Measurements from ENCODE around the gene FXYD5.

DNA sequence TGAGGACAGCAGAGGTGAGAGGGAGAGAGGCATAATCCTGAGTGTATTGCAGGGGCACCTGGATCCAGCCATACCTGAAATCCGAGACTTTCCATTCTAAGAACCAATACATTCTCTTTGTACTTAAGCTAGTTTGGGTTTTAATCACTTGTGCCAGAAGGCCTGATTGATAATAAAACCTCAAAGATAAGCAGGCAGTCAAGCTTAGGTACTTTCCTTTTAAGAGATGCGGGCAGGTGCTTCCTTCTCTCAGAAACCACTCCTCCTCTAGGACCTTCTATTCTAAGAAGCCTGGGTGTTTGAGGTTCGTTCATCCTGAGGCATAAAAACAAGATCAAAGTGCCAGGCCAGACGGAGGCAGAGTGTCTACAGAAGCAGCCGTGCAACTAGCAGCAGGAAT lies 51.8 kb downstream of the FXYD5 start:
- no peak for TF ChIP-seq TAF1 (conservative IDR thresholded peaks at IDR 0.05)
- TF ChIP-seq, protein P1, sequence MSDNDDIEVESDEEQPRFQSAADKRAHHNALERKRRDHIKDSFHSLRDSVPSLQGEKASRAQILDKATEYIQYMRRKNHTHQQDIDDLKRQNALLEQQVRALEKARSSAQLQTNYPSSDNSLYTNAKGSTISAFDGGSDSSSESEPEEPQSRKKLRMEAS (IDR thresholded peaks at IDR 0.05), result no peak
- no peak for TF ChIP-seq EGR1 (IDR thresholded peaks at IDR 0.05; ENCODE audit: low read depth in 2 of 2)
- TF ChIP-seq, protein P2, sequence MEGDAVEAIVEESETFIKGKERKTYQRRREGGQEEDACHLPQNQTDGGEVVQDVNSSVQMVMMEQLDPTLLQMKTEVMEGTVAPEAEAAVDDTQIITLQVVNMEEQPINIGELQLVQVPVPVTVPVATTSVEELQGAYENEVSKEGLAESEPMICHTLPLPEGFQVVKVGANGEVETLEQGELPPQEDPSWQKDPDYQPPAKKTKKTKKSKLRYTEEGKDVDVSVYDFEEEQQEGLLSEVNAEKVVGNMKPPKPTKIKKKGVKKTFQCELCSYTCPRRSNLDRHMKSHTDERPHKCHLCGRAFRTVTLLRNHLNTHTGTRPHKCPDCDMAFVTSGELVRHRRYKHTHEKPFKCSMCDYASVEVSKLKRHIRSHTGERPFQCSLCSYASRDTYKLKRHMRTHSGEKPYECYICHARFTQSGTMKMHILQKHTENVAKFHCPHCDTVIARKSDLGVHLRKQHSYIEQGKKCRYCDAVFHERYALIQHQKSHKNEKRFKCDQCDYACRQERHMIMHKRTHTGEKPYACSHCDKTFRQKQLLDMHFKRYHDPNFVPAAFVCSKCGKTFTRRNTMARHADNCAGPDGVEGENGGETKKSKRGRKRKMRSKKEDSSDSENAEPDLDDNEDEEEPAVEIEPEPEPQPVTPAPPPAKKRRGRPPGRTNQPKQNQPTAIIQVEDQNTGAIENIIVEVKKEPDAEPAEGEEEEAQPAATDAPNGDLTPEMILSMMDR (IDR thresholded peaks at IDR 0.05; ENCODE audit: low read depth, low read length, missing input control), result no peak
- no peak for TF ChIP-seq HNF4A (conservative IDR thresholded peaks at IDR 0.05)
- TF ChIP-seq, protein P3, sequence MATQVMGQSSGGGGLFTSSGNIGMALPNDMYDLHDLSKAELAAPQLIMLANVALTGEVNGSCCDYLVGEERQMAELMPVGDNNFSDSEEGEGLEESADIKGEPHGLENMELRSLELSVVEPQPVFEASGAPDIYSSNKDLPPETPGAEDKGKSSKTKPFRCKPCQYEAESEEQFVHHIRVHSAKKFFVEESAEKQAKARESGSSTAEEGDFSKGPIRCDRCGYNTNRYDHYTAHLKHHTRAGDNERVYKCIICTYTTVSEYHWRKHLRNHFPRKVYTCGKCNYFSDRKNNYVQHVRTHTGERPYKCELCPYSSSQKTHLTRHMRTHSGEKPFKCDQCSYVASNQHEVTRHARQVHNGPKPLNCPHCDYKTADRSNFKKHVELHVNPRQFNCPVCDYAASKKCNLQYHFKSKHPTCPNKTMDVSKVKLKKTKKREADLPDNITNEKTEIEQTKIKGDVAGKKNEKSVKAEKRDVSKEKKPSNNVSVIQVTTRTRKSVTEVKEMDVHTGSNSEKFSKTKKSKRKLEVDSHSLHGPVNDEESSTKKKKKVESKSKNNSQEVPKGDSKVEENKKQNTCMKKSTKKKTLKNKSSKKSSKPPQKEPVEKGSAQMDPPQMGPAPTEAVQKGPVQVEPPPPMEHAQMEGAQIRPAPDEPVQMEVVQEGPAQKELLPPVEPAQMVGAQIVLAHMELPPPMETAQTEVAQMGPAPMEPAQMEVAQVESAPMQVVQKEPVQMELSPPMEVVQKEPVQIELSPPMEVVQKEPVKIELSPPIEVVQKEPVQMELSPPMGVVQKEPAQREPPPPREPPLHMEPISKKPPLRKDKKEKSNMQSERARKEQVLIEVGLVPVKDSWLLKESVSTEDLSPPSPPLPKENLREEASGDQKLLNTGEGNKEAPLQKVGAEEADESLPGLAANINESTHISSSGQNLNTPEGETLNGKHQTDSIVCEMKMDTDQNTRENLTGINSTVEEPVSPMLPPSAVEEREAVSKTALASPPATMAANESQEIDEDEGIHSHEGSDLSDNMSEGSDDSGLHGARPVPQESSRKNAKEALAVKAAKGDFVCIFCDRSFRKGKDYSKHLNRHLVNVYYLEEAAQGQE (IDR thresholded peaks at IDR 0.05), result no peak
- TF ChIP-seq RAD21 (IDR thresholded peaks at IDR 0.05), result no peak
- TF ChIP-seq YY1 (IDR thresholded peaks at IDR 0.05), result no peak
- no peak for TF ChIP-seq RXRA (IDR thresholded peaks at IDR 0.05)
- TF ChIP-seq JUND (IDR thresholded peaks at IDR 0.05), result no peak
- no peak for TF ChIP-seq GABPA (IDR thresholded peaks at IDR 0.05 in 1 of 2, conservative IDR thresholded peaks at IDR 0.05 in 1 of 2)
- no peak for TF ChIP-seq SP1 (IDR thresholded peaks at IDR 0.05)

Measured in liver (tissue), 3 donors.